Measurements from ENCODE around the gene PSAPL1.

Gene PSAPL1
- total RNA-seq: 0 reads per million in 2 donors

- DNase-seq: no peak
These were observed at the start of gene PSAPL1 for GRCh38 chr4:7434766-7435150. Gene PSAPL1 (minus strand): TSS chr4:7434930. CDS start chr4:7434879, 51 bp downstream.

DNA sequence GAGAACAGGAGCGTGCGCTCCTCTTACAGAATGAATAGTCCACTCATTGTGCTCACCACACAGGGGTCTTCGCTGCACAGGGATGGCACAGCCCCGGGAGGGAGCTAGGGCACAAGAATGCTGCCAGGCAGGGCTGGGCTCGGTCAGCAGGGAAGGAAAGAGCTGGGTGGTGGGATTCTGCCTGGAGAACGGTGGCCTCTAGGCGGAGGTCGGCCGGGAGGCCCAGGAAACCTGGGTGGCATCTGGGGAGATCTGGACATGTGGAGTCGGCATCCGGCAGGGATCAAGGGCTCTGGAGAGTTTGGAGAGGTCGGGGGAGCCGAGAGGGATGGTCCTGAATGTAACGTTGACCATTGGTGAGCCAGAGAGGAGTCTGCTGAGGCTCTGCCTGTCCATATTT is 46.5 kb upstream of the PSAPL1 start:
- DNase-seq: no peak

GRCh38 chr4:7480423-7480822 is 45.7 kb upstream of the PSAPL1 start:
- no peak for DNase-seq

- DNase-seq: no peak
These were observed 43.9 kb upstream of the PSAPL1 start for GRCh38 chr4:7478665-7479064.

- no peak for DNase-seq
These were observed 43.0 kb upstream of the PSAPL1 start for GRCh38 chr4:7477695-7478094.

DNA sequence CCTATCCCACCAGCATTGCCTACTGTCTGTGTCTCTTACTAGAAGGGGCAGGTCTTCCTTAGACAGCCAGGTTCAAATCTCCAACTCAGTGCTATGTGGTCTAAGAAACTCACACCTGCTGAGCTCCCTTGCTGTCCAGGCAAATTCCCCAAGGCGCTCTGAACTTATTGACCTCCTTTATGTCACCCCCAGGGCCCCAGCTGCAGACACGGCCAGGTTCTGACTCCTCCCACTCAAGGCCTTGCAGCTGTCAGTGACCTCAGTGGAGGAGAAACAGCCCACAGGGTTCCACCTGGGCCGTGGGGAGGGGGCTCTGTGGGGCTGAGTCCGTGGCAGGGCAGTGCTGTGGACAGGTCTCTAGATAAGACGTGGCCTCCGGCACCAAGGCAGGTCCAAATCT is 42.1 kb upstream of the PSAPL1 start:
- no peak for DNase-seq

- DNase-seq: no peak
These were observed 40.5 kb upstream of the PSAPL1 start for GRCh38 chr4:7475207-7475606.

GRCh38 chr4:7474320-7474719 is 39.6 kb upstream of the PSAPL1 start:
- DNase-seq: no peak

DNA sequence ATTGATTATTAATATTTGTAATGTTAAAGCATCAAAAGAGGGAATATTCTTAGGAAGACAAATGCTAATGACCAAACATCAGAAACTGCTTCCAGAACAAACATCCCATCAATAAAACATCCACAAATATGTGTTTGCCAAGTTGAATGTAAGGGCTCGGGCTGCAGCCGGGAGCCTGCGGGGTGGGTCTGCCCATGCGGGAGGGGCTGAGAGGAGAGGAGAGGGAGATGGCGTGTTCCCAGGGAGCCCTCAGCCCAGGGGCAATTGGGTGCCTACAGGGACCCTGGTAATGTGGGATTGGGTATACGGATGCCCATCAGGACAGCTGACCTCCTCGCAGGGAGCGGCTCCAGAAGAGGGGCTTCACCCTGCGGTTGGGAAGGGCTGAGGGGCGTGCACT is 38.4 kb upstream of the PSAPL1 start:
- no peak for DNase-seq

DNA sequence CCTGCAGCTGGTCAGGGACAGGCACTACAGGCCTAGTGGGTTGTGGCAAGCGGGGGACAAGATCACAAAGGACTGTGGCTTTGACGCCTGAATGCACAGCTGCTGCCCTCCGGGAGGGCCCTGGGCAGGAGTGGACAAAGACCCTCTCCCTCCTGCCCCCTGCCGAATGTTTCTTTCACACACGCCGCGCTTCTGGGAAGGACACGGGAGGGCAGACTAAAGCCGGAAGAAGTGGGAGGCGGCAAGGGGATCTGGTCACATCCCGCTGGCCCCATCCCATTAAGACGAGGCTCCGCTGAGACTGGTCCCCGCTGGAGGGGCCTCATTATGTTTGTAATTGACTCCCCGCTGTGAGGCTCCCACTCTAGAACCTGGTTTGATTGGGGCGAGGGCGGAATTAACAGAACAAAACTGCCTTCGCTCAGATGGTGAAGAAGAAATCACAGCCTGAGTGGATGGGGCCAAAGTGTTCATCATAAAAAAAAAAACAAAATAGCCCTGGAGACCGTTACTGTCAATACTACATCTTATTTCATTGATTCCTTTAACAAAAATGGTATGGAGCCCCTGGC is 37.8 kb upstream of the PSAPL1 start:
- DNase-seq: no peak

GRCh38 chr4:7470522-7471128 is 35.9 kb upstream of the PSAPL1 start:
- DNase-seq: no peak

GRCh38 chr4:7470111-7470510 is 35.4 kb upstream of the PSAPL1 start:
- DNase-seq: no peak

GRCh38 chr4:7469023-7469422 is 34.3 kb upstream of the PSAPL1 start:
- no peak for DNase-seq

DNA sequence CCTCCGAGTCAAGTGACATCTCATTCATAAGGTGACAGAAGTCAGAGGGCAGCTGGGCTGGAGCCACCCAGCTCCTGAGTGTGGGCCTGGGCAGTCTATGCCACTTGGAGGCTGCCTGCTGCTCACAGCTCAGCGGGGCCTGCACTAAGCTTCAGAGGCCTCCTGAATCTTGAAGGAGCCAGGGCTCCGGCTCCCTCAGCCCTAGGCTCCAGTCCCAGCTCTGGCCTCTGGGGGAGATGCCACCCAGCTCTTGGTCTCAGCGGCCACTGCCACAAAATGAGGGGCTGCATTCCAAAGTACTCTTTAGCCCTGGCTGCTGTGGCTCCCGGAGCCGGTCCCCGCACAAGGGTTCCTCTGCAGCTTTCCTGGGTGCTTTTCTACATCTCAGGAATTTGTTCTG is 32.7 kb upstream of the PSAPL1 start:
- no peak for DNase-seq

- no peak for DNase-seq
These were observed 32.2 kb upstream of the PSAPL1 start for GRCh38 chr4:7466904-7467303.

DNA sequence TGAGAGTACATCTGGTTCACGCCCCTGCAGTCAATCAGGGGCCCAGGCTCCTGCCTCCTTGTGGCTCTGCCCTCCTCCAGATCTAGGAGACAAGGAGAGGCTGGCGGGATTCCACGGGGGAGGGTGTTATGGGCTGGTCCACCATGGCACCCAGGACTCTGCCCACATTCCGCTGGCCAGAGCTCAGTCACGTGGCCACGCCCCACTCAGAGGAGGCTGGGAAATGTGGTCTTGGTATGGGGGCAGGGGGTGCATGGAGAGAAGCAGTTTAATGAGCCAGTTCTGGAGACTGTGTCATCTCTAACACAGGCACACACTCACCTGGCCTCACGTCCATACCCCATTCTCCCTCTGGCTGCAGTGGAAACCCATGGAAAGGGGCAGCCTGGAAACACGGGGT is 31.5 kb upstream of the PSAPL1 start:
- no peak for DNase-seq

- DNase-seq: no peak
These were observed 30.3 kb upstream of the PSAPL1 start for GRCh38 chr4:7465017-7465416.

DNA sequence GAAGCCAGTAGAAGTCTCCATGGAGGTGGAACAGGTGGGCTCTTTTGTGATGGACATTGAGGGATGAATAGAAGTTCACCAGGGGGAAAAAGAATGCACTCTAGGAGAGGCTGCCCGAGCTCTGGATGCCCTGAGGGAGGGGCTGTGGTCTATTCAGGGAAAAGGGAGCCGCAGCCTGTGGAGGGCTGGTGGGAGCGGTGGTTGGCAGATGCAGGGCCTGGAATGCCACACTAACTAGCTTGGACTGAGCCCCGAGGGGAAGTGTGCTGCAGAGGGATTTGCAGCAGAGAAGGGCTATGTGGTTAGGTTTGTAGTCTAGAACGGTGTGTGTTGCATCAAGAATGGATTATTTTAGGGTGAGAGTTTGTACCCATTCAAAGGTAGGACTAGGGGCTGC is 29.5 kb upstream of the PSAPL1 start:
- DNase-seq: no peak

DNA sequence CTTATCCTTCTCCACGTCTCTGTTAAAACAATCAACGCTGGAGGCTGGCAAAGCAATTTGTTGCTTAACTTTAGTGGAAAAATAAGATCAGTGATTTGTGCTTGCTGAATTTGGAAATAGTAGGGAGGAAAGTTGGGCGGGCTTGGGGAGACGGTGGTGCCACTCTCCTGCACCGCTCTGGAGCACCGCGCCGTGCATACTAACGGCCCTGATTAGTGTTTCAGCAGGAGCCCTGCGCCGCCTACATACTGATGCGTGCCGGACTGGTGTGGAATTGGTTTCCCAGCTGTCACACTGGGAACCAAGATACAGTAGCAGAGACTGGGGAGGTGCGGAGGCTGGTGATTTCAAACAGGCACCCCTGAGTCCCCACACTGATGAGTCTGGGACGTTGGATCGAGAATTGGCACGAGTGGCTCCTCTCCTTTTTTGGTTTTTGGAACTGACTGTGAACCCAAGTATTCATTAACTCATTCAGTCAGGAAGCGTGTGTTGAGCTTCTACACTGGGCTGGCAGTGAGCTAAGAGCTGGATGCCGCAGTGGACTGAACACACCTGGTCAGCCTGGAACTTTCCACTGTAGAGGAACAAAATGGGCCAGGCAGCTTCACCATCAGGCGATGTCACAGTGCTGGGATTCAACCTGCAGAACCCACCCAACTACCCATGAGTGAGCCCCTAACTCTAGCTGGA is 29.0 kb upstream of the PSAPL1 start:
- no peak for DNase-seq

GRCh38 chr4:7462509-7462971 is 27.8 kb upstream of the PSAPL1 start:
- DNase-seq: no peak

GRCh38 chr4:7461230-7461629 is 26.5 kb upstream of the PSAPL1 start:
- no peak for DNase-seq

DNA sequence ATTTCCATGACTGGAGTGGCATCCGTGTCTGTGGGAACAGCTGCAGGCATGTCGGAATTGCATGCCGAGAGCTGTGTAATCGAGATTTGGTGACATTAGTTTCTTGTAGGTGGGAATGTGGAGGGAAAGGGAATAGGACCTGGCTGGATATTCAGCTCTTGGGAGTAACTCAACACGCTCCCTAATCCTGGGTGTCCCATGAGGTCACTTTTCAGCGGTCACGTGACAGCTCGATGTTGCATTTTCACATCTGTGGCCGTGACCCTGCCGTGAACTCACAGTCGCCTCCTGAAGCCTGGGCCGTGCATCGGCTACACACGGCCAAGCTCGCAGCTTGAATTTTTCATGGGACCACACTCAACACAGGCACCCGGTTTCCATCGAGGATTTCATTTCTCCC is 25.8 kb upstream of the PSAPL1 start:
- DNase-seq: no peak

DNA sequence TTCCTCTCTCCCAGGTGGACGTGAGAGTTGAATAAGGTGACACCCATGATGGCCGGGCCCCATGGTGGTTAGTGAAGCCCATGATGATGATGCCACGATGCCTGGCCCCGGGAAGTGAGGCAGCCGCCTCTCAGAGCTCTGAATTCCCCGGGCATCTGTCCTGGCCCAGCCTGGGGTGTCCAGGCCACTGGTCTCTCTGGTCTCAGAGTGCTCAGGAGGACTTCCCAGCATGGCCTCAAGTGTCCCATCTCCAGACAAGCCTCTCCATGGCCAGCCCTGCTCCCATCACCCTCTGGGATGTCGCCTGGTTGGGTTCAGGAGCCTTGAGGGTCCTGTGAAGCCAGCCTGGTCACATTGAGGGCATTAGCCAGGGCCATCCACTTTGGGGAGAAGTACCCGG is 24.7 kb upstream of the PSAPL1 start:
- no peak for DNase-seq

DNA sequence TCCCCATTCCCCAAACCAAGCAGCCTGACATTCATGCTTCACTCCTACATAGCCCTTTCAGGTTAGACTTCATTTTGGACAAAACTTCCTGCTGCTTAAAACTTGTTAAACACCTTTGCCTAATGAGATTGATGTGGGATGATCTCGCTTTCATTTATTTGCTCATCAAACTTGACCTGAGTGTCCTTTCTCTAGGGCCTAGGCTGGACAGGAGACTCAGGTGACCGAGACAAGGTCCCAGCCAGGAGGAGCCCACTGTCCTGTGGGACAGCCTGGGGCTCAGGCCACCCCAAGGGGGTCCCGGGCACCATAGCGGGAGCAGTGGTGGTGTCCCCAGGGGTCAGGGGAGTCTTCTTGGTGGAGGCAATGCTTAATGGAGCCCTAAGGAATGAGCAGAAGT is 23.7 kb upstream of the PSAPL1 start:
- DNase-seq: no peak

- DNase-seq: no peak
These were observed 23.3 kb upstream of the PSAPL1 start for GRCh38 chr4:7458066-7458425.

All from T-helper 2 cell (primary cell).